Stimulated activated CD4-positive, alpha-beta T cell treated with anti-CD3 and anti-CD28 coated beads, Interleukin-12 subunit alpha, Interleukin-12 subunit beta, amount 100 ng/mL, for 4 hours (primary cell): ENCODE measurements around the gene MEG3.

Source experiments
- DNase-seq: peaks from one replicate; pipeline ENCODE4 v3.0.0-alpha.2; 2020

MEG3 gene

DNA sequence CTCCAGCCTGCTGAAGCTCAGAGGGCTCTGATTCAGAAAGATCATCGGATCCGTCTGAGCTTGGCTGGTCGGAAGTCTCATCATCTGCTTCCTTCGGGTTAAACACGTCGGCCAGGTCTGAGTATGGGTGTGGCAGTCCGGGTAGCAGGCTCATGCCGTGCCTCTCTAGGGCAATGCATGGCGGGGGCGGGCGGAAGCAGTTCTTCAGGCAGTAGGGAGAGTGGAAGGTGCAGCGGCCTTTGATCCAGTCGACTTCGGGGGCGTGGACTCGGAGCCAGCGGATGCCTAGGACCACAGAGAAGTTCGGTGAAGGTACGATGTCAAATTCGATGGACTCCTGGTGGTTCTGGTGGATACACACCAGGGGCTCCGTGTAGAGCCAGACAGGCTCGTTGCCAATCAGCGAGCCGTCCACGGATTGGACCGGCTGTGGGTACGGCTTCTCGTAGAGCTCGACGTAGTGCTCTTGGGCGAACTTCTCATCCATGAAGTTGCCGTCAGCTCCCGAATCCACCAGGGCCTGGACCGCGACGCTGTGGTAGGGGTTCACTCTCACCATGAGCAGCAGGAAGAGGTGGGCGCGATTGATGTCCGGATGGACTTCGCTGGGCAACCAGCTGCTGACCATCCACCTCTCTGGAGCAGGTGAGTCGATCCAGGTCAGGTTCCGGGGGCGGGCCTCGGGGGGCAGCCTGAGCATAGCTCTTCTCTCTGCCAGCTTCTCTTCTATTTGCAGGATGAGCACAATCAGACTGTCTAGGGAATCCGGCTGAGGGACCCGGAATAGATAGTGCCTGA lies 57.3 kb downstream of the MEG3 start:
- DNase-seq: no peak

DNA sequence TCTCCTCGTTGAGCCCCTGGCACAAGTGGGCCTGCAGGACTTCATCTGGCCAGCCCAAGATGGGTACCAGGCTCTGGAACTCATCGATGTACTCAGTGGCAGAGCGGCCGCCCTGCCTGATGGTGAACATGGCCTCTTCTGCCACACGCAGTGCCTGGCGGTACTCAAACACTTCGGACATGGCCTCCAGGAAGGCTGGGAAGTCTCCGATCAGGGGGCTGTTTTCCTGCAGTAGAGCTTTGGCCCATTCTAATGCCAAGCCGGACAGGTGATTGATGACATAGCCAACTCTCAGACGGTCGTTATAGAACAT lies 57.8 kb downstream of the MEG3 start:
- no peak for DNase-seq

- no peak for DNase-seq
These were observed 58.5 kb downstream of the MEG3 start for GRCh38 chr14:100884456-100884855.

DNA sequence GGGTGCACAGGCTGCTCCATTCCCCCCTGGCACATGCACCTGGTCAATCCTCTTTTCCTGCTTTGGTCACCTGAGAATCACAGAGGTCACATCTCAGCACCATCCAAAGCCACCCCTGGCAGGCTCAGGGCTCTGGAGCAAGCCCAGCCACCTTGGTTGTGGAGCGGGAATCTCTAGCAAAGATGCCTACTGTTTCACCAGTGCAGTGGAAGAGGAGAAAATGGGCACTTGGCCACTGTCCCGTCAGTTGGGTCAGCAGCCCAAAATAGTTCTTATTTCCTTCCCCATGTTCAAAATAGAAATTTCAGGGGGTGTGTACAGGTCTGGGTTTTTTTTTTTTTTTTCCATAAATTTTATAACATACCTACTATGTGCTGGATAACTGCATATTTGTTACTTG lies 59.3 kb downstream of the MEG3 start:
- DNase-seq: no peak

DNA sequence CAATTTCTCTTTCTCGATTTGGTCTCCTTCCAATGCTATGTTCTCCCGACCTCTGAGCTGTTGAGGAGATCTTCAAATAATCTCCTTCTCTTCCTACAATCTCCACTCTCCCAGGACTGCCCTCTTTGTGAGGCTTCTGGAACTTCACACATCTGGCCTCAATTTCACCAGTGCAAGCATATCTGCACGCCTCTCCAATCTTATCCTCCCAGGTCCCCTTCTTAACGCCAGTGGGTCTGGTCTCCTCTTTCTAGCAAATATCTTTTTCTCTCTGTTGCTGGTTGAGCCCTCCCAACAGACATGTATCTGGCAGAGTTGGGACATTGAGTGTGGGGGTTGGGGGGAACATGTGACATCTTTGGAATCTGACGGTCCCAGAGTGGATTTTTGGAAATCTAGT lies 59.7 kb downstream of the MEG3 start:
- no peak for DNase-seq

GRCh38 chr14:100887728-100888335 lies 61.9 kb downstream of the MEG3 start:
- DNase-seq: no peak

DNA sequence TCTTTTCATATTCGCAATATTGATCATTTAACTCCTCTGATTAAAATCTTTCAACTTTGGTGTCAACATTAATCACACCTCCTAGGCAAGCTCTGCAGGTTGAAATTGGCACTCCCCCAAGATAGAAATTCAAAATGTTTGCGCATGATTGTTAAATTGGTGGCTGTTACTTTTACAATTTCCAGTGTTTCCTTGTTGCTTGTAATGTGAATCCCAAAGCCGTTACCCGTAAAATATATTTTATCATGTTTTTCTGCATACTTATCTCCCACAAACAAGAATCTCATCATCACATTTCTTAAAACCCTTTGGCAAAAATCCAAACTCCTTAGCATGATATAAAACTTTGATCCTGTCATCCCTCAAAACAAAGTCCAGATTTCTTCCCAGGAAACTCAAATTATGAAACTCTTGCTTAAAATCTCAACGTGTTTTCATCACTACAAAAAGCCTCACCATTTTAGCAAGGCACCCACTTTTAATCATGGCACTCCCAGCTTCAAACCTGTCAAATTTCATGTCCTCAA lies 62.9 kb downstream of the MEG3 start:
- DNase-seq: no peak

DNA sequence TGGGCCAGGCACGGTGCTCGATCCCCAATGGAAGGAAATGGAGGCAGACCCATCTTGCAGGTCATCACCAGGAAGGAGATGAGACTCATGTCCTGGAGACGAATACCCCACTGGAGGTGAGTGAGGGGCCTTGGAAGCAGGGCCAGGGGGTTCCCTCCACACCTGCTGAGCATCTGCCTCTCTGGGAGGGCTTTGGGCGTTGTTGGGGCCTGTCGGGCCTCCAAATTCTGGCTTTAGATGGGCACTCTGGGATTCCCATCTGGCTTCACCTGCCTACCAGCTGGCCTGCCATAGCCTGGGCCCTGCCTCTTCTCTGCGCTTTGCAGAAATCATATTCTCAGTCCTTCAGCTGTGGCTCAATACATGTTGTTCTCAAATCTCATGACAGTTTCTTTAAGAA lies 63.7 kb downstream of the MEG3 start:
- no peak for DNase-seq

- DNase-seq: no peak
These were observed 64.3 kb downstream of the MEG3 start for GRCh38 chr14:100890061-100890850.

DNA sequence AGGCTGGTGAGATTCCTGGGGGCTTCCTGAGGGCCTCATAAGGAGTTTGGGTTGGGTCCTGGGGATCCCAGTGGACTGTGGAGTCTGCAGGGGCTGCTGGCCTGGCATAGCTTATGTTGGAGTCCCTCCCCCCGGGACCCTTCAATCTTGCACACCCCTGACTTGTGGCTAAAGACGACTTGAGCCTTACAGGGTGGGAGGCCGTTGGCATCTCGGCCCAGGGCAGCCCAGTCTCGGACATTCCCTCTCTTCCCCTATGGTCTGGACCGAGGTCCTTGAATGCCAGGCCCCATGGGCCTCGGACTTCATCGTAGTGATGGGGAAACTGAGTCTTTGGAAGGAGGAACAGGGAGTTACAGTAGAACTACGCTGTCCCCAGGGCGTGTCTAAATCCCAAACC lies 65.1 kb downstream of the MEG3 start:
- no peak for DNase-seq

GRCh38 chr14:100891501-100892445 lies 65.9 kb downstream of the MEG3 start:
- DNase-seq: no peak

GRCh38 chr14:100892496-100893227 lies 66.7 kb downstream of the MEG3 start:
- no peak for DNase-seq

GRCh38 chr14:100893228-100893601 lies 67.3 kb downstream of the MEG3 start:
- DNase-seq: no peak

GRCh38 chr14:100893760-100894159 lies 67.8 kb downstream of the MEG3 start:
- no peak for DNase-seq

- DNase-seq: no peak
These were observed 68.5 kb downstream of the MEG3 start for GRCh38 chr14:100894416-100894815.

DNA sequence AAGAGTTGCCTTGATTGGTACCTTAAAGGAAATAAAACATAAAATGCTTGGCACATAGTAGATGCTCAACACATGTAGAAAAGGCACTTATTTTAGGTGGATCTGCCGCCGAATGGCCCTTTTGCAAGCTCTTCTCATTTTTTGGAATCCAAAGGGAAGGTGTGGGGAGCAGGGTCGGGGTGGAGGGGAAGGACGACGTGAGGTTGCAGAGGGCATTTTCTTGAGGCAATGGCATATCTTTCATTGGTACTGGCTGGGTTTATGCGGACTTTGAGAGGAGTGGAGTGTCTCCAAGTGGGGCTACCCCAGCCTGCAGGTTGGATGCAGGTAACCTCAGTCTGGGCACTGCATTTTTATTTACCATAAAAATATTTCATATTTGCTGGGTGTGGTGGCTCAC lies 69.5 kb downstream of the MEG3 start:
- DNase-seq: no peak

DNA sequence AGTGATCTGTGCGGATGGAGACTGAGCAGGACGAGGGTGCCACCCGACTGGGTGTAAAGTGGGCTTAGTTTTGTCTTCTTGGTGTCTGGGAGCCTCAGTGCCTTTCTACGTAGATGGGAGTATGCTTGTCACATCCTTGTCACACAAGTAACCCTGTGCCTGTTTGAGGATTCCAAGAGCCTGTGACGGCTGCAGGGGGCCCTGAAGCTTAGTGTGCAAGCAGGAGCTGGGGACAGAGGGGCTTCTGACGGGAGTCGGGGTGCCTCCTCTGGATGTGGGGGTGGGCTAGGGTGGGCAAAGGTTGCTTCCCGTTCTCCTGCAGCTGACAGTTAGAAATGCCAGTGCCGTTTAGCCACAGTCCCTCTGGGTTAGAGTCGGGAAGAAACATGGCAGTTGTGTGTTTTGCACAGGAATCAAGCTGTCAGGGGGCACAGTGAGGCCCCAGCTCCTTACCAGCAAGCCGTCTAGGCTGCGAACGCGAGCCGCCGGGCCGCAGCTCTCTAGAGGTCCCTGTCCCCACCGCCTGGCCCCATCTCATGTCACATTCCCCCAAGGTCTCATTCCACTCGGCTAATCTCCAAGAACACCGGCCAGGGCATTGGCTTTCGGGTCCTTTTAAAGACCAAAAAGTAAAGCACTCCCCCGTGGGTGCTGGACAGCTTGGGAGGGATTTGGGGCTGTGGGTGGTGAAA lies 70.6 kb downstream of the MEG3 start:
- no peak for DNase-seq

- no peak for DNase-seq
These were observed 72.5 kb downstream of the MEG3 start for GRCh38 chr14:100898465-100898864.

DNA sequence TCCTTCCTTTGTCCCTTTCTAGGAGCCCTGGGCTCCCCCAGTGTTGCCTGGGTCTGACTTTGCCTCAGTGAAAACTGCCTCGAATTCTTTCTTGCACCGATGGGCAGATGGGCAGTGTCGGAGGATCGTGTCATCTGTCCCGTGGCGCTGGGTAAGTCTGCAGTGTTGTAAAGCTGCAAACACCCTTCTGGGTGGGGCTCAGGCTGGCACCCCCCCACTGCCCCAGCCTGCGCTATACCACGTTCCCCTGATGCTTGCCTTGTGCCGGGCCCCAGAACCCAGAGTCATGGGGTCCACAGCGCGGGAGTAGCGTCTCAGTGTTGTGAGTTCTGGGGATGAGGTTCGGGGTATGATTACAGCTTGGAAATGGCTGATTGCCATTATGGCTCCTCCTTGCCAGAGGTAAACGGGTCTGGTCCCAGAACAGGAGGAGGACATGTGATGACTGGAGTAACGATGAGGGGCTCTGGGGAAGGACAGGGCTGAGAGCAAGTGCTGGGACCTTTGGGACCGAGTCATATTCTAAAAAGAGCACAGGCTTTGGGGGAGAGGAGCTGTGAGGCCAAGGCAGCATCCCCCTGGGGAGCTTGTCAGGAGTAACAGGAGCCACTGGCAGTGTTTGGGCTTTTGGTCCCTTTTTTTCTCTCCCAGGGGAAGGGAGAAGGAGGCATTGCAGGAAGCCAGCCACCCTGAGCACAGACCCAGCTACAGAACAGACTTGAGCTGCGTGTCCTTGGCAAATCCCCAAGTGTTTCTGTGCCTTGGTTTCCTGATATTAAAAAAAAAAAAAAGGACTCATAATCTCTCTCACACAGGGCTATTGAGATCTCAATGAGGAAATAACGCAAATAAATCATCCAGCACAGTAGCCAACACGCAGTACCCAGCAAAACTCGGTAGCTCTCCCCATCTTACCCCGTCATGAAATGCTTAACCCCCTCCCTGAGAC lies 73.3 kb downstream of the MEG3 start:
- DNase-seq: no peak
